Thyroid gland (tissue), 4 donors: ENCODE data around the gene OPN5. TPM values are rescaled to one million over a fixed set of nuclear protein-coding genes. Genes with fewer than 3 reads are reported as not detected.

Experiments used
- DNase-seq, 2 donors: peaks; one replicate each; pipeline ENCODE4 v3.0.0-alpha.2; 2019
- H3K27ac ChIP-seq, 3 donors: fragments of 200-600 bp; sonication (generic); 1 replicate in 2 of 3; 2 replicates in 1 of 3; pipeline ENCODE4 v1.5.1; 2016 to 2019; ENCODE audit warnings: mild to moderate bottlenecking in 1 of 3, moderate library complexity in 1 of 3
- H3K27me3 ChIP-seq: fragments of 200-600 bp; sonication (generic); one replicate; pipeline ENCODE4 v1.5.1; 2019
- H3K36me3 ChIP-seq, 2 donors: fragments of 200-600 bp; sonication (generic); one replicate each; pipeline ENCODE4 v1.5.1; 2016 to 2019
- H3K4me1 ChIP-seq, 2 donors: fragments of 200-600 bp; sonication (generic); one replicate each; pipeline ENCODE4 v1.5.1; 2017 to 2019
- H3K4me3 ChIP-seq, 3 donors: fragments of 200-600 bp; sonication (generic); replicated peaks in 1 of 3; 1 replicate in 2 of 3; 2 replicates in 1 of 3; pipeline ENCODE4 v1.5.1; 2016; ENCODE audit warnings: mild to moderate bottlenecking in 1 of 3
- H3K9me3 ChIP-seq: fragments of 200-600 bp; sonication (generic); one replicate; pipeline ENCODE4 v1.5.1; 2017
- POLR2A ChIP-seq, 2 donors: fragments of 450-650 bp; IDR thresholded peaks; one replicate each; pipeline ENCODE4 v1.6.1; 2017; ENCODE audit warnings: antibody characterized with exemption in 2 of 2, mild to moderate bottlenecking in 2 of 2, moderate library complexity in 1 of 2
- WGBS, 2 donors: methylation state at CpG; one replicate each; pipeline ENCODE4 v1.1.5; 2017; 5-methylcytosine and 5-hydroxymethylcytosine counted together
- intact Hi-C: fragments of 100-400 bp; cut with DNase I; formaldehyde crosslinking; loops from one replicate; pipeline ENCODE4 v1.15.1; 2023
- total RNA-seq, 4 donors: library from RNA; depleted of rRNA; stranded (reverse); fragments of >200 nt; gene quantifications; one replicate each; pipeline ENCODE4 v1.2.3, GENCODE V29; 2016
- TF ChIP-seq, protein P1 (sequence below), 6 experiments: fragments of 200-600 bp in 3 of 6; fragments of 450-650 bp in 3 of 6; sonication (generic) in 3 of 6; IDR thresholded peaks; one replicate each; pipeline ENCODE4 v1.5.1; 2016 to 2019; ENCODE audit warnings: antibody characterized with exemption in 6 of 6, mild to moderate bottlenecking in 2 of 6, inconsistent platforms in 1 of 6, moderate library complexity in 1 of 6

OPN5 gene
- total RNA-seq, 4 donors from 2014 or later = not detected

DNA sequence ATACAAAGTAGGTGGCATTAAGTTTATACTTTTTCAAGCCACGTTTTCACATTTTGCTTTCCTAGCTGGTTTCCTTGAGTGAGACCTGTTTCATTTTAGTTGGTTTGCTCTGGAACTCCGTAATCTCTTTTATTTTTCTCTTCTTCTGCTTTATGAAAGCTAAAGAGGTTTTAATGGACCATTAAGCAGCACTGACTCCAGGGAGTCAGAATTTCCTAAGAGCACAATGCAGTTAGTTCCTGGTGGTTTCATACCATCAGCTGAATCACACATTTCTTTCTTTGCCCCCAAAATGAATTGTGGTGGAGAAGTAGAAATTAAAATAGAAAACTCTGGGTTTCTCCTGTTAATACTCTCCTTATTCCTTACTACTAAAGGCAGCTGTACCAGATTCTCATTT is 3.4 kb downstream of the OPN5 start:
- Histone ChIP-seq H3K27me3 (no peaks in the 10 kb centered on the region), H3K9me3 (no peaks in the 10 kb centered on the region), H3K27ac (no peak overlapping the region), H3K4me1 (peaks cover 0 to 3% of the 10 kb centered on the region in 2 donors), H3K36me3 (no peaks in the 10 kb centered on the region), H3K4me3 (no peak overlapping the region)
- DNase-seq = no peak
- 59 to 63% methylated on average over 2 of the region's 2 CpGs for WGBS, 2 donors
- TF ChIP-seq POLR2A (IDR thresholded peaks at IDR 0.05) = no peak
- TF ChIP-seq, protein P1, sequence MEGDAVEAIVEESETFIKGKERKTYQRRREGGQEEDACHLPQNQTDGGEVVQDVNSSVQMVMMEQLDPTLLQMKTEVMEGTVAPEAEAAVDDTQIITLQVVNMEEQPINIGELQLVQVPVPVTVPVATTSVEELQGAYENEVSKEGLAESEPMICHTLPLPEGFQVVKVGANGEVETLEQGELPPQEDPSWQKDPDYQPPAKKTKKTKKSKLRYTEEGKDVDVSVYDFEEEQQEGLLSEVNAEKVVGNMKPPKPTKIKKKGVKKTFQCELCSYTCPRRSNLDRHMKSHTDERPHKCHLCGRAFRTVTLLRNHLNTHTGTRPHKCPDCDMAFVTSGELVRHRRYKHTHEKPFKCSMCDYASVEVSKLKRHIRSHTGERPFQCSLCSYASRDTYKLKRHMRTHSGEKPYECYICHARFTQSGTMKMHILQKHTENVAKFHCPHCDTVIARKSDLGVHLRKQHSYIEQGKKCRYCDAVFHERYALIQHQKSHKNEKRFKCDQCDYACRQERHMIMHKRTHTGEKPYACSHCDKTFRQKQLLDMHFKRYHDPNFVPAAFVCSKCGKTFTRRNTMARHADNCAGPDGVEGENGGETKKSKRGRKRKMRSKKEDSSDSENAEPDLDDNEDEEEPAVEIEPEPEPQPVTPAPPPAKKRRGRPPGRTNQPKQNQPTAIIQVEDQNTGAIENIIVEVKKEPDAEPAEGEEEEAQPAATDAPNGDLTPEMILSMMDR (IDR thresholded peaks at IDR 0.05) = no peak
- intact Hi-C loops = loop anchor here (10.0 kb wide), 1 partner anchor 150 kb away; no protein-coding TSS in a partner anchor

DNA sequence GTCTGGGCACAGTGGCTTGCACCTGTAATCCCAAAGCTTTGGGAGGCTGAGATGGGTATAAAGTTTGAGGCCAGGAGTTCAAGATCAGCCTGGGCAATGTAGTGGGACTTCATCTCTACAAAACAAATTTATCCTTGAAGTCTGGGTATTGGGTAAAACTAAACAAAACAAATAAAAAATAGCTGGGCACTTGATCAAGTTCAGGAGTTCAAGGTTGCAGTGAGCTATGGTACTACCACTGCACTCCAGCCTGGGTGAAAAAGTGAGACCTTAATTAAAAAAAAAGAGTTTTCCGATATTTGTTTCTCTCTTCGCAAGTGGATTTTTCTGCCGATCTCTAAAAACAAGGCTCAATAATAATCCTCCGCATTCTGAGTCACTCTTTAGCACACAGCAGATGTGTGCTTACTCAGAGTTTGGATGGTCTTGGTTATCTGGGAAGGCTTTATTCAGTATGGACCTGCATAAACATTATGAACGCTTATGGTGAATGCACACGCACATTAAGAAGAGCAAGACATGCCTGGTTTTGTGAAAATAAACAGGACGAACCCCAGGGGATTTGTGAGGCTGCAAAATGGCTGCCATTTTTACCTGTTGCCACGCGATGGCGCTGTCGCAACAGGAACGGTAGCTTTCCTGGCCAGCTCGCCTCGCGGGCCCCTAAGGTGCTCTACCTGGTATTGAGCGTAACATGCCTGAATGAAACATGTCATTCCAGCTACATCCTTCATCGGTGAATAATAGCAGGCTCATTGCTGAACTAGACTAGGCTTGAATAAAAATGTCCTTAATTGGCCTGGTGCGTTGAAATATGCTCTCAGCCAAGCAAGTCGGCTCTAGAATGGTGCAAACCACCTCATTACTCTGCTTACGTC is 6.0 kb downstream of the OPN5 start:
- WGBS, 2 donors = 21 to 24% methylated on average over 20 of the region's 20 CpGs
- Histone ChIP-seq H3K4me3 (no peak overlapping the region), H3K36me3 (no peaks in the 10 kb centered on the region), H3K4me1 (no peaks in the 10 kb centered on the region), H3K27me3 (no peaks in the 10 kb centered on the region), H3K27ac (no peak overlapping the region), H3K9me3 (no peaks in the 10 kb centered on the region)
- TF ChIP-seq, protein P1 (IDR thresholded peaks at IDR 0.05) = peak; percentile 65 to 88 (median 84)
- no peak for TF ChIP-seq POLR2A (IDR thresholded peaks at IDR 0.05)
- intact Hi-C loops = loop anchor here (10.0 kb wide), 1 partner anchor 153 kb away; no protein-coding TSS in a partner anchor
- peak; percentile 64 to 74 for DNase-seq

DNA sequence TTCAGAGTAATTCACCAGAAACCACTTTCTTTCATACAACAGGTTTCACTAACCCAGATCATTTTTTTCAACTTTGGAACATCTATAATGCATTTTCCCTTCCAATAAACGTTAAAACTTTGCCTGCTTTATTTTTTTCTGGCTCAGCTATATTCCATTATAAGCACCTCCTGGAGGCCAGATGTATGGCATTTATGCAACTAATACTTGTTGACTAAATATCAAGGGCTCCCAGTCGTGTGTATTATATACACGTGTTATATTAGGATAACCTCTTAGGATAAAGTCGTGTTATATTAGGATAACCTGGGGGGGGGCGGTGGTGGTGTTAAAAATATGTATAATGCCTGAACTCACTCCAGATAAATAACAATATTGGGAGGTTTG is 6.7 kb downstream of the OPN5 start:
- Histone ChIP-seq H3K27me3 (no peaks in the 10 kb centered on the region), H3K27ac (no peak overlapping the region), H3K4me1 (no peaks in the 10 kb centered on the region), H3K9me3 (no peaks in the 10 kb centered on the region), H3K4me3 (no peak overlapping the region), H3K36me3 (no peaks in the 10 kb centered on the region)
- no peak for TF ChIP-seq POLR2A (IDR thresholded peaks at IDR 0.05)
- TF ChIP-seq, protein P1 (IDR thresholded peaks at IDR 0.05) = no peak
- no peak for DNase-seq
- intact Hi-C loops = loop anchor here (10.0 kb wide), 1 partner anchor 154 kb away; no protein-coding TSS in a partner anchor
- 47 to 51% methylated on average over 5 of the region's 5 CpGs for WGBS, 2 donors

DNA sequence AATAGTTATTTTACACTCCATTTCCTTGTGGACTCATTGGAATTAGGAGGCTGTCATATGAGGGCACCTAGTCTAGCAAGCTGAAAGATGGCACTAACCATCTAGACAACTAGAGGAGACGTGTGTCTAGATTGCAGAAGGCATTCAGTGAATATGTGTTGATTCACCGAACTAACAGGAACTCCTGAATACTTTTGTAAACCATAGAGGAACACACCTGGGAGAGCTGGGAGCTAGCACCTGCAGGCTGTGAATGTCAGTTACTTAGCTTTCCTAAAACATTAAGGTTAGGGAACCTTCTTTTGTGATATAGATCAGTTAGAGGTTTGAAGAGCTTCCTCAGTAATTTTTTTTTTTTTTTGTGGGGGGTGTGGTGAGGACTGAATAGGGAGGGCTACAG is 7.7 kb downstream of the OPN5 start:
- intact Hi-C loops = loop anchor here (10.0 kb wide), 1 partner anchor 155 kb away; no protein-coding TSS in a partner anchor
- Histone ChIP-seq H3K27ac (no peak overlapping the region), H3K4me1 (no peaks in the 10 kb centered on the region), H3K9me3 (no peaks in the 10 kb centered on the region), H3K36me3 (no peaks in the 10 kb centered on the region), H3K4me3 (no peak overlapping the region), H3K27me3 (no peaks in the 10 kb centered on the region)
- TF ChIP-seq POLR2A (IDR thresholded peaks at IDR 0.05) = no peak
- TF ChIP-seq, protein P1 (IDR thresholded peaks at IDR 0.05) = no peak
- no peak for DNase-seq
- 71 to 82% methylated on average over 2 of the region's 2 CpGs for WGBS, 2 donors

DNA sequence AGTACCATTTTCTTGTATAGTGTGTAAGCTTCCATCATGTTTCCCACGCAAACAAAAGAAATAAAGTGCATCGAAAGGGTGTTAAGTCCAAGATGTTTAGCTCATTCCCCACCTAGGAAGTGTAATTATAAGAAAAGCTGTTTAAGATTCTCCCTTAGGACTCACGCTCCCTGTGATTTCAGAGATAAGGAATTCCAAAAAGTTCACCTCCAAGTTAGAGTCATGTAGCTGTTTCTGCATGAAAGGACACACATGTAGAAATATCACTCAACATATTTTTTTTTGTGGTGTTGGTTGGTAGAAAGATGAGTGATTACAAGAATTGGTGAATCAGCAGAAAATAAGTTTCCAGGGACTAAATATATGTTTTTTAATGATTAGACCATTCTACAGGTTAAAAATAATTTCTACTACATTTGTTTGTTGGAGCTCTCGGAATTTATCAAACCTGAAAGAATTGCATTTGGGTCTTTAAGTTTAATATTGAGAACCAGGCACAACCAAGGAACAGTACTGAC is 10.4 kb downstream of the OPN5 start:
- DNase-seq = no peak
- Histone ChIP-seq H3K36me3 (no peaks in the 10 kb centered on the region), H3K4me1 (no peaks in the 10 kb centered on the region), H3K27me3 (no peaks in the 10 kb centered on the region), H3K4me3 (no peak overlapping the region), H3K9me3 (no peaks in the 10 kb centered on the region), H3K27ac (no peak overlapping the region)
- intact Hi-C loops = no loop called here
- 91 to 93% methylated on average over 4 of the region's 4 CpGs for WGBS, 2 donors
- no peak for TF ChIP-seq POLR2A (IDR thresholded peaks at IDR 0.05)
- TF ChIP-seq, protein P1 (IDR thresholded peaks at IDR 0.05) = no peak
